Mucosa of stomach (tissue), 1 donor: ENCODE data around the gene KCNG1.

Experiments
- H3K27me3 ChIP-seq: one replicate; pipeline ENCODE4 v1.7.0; 2013; ENCODE audit warnings: mild to moderate bottlenecking, low read length; ENCODE audit not compliant: control insufficient read depth, insufficient read depth
- H3K36me3 ChIP-seq: one replicate; pipeline ENCODE4 v1.7.0; 2013; ENCODE audit warnings: low read length; ENCODE audit not compliant: control insufficient read depth, insufficient read depth
- H3K4me1 ChIP-seq: one replicate; pipeline ENCODE4 v1.7.0; 2013; ENCODE audit warnings: mild to moderate bottlenecking, low read length; ENCODE audit not compliant: control insufficient read depth, insufficient read depth
- H3K4me3 ChIP-seq: one replicate; pipeline ENCODE4 v1.7.0; 2013; ENCODE audit warnings: low read length
- H3K9ac ChIP-seq: one replicate; pipeline ENCODE4 v1.7.0; 2013; ENCODE audit warnings: mild to moderate bottlenecking, low read length, moderate library complexity
- H3K9me3 ChIP-seq: one replicate; pipeline ENCODE4 v1.7.0; 2013; ENCODE audit warnings: mild to moderate bottlenecking, low read length, moderate library complexity; ENCODE audit not compliant: control insufficient read depth
- donor health status: Pancreatic carcinoma.

KCNG1 gene

DNA sequence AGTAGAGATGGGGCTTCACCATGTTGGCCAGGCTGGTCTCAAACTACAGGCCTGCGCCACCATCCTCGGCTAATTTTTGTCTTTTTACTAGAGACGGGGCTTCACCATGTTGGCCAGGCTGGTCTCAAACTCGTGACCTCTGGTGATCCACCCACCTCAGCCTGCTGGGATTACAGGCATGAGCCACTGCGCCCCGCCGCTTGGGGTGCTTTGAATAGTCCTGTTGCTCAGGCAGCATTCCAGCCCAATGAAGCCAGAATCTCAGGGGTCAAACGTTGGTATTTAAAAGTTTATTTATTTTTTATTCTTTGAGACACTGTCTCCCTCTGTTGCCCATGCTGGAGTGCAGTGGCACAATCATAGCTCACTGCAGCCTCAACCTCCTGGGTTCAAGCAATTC is 53.0 kb downstream of the KCNG1 start:
- H3K9me3 ChIP-seq: no peaks in the 10 kb centered on the region
- H3K4me1 ChIP-seq: no peaks in the 10 kb centered on the region
- H3K9ac ChIP-seq: no peak overlapping the region
- H3K27me3 ChIP-seq: no peaks in the 10 kb centered on the region
- no peaks in the 10 kb centered on the region for H3K36me3 ChIP-seq
- H3K4me3 ChIP-seq: no peak overlapping the region

DNA sequence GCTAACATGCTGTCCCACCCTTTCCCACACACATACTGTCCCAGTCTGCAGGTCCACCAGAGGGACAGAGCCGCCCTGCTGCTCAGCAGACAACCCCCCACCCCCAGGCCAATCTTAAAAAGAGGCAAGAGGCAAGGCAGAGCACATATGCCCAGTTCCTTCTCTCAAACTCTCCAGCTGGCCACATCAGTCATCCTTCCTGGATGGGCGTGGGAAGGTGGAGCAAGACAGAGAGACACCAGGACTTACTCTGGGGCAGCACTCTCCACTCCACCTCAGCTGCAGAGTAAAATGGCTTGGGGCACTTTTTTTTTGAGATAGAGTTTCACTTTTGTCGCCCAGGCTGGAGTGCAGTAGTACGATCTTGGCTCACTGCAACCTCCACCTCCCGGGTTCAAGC is 53.5 kb downstream of the KCNG1 start:
- Histone ChIP-seq H3K4me3 (no peak overlapping the region), H3K4me1 (no peaks in the 10 kb centered on the region), H3K9ac (no peak overlapping the region), H3K9me3 (no peaks in the 10 kb centered on the region), H3K27me3 (no peaks in the 10 kb centered on the region), H3K36me3 (no peaks in the 10 kb centered on the region)

DNA sequence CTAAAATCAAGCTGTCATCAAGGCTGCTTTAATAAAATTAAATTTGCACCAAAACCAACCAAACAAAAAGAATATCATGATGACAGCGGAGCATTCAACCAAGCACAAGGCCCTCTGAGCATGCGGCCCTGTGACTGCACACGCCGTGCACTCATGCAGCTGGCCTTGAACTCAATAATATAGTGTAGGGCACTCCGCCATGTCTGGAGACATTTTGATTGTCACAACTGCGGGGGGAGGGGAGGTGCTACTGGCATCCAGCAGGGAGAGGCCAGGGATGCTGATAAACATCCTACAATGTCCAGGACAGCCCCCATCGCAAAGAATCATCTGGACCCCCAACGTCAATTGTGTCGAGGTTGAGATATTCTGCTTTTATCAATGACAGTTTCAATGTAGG is 54.6 kb downstream of the KCNG1 start:
- Histone ChIP-seq H3K9me3 (no peaks in the 10 kb centered on the region), H3K4me3 (no peak overlapping the region), H3K4me1 (no peaks in the 10 kb centered on the region), H3K27me3 (no peaks in the 10 kb centered on the region), H3K36me3 (no peaks in the 10 kb centered on the region), H3K9ac (no peak overlapping the region)

DNA sequence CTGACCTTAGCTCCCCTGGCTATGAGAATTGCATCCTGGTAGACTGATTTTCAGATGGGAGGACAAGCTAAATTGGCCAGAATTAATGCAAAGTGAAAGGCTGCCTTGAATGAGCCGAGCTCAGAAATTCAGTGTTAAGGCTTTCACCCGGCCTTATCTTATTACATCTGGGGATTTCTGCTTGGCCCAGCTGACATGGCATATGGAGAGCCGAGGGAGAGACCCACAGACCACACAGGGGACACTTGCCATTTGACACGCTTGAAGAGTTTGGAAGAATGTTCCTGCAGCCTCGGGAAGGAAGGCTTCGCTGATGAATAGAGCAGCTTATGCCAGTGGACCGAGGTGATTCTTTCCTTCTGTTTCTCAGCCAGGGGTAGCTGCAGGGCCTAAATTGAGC is 55.3 kb downstream of the KCNG1 start:
- H3K36me3 ChIP-seq: no peaks in the 10 kb centered on the region
- H3K4me1 ChIP-seq: no peaks in the 10 kb centered on the region
- no peaks in the 10 kb centered on the region for H3K27me3 ChIP-seq

DNA sequence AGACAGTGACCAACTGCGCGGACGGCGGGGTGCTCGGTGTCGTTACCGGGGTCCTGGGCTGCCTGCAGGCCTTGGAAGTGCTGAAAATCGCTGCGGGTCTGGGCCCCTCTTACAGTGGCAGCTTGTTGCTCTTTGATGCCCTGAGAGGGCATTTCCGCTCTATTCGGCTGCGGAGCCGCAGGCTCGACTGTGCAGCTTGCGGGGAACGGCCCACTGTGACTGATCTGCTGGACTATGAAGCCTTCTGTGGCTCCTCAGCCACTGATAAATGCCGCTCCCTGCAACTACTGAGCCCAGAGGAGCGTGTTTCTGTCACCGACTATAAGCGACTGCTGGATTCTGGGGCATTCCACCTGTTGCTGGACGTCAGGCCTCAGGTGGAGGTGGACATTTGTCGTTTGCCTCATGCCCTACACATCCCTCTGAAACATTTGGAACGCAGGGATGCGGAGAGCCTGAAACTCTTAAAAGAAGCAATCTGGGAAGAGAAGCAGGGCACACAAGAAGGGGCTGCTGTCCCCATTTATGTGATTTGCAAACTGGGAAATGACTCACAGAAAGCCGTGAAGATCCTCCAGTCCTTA is 63.3 kb downstream of the KCNG1 start:
- Histone ChIP-seq H3K36me3 (no peaks in the 10 kb centered on the region), H3K27me3 (no peaks in the 10 kb centered on the region), H3K9ac (peak overlapping the region; percentile 77), H3K9me3 (no peaks in the 10 kb centered on the region), H3K4me3 (peak overlapping the region; percentile 31), H3K4me1 (peaks cover 13% of the 10 kb centered on the region)

More for the DNA sequence above, 55.3 kb downstream of the KCNG1 start:
- Histone ChIP-seq H3K9me3 (no peaks in the 10 kb centered on the region), H3K4me3 (no peak overlapping the region), H3K9ac (no peak overlapping the region)

DNA sequence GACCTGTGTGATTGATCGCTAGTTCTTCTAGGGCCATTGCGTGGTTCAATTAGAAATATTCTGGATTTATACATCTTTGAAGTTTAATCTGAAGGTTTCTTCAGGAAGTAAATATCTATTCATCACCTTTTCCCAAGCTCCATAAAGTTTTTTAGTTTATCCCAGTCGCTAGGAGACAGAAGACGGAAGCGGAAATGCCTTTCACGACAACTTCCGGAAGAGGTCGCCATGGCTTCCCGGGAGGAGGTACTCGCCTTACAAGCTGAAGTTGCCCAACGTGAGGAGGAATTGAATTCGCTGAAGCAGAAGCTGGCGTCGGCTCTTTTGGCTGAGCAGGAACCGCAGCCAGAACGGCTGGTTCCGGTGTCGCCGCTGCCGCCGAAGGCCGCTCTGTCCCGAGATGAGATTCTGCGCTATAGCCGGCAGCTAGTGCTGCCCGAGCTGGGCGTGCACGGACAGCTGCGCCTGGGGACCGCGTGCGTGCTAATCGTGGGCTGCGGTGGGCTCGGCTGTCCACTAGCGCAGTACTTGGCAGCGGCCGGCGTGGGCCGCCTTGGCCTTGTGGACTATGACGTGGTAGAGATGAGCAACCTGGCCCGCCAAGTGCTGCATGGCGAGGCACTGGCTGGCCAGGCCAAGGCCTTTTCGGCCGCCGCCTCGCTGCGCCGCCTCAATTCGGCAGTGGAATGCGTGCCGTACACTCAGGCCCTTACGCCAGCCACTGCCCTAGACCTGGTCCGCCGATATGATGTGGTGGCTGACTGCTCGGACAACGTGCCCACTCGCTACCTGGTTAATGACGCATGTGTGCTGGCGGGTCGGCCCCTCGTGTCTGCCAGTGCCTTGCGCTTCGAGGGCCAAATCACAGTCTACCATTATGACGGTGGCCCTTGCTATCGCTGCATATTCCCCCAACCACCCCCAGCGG is 64.0 kb downstream of the KCNG1 start, which contains the start of gene MOCS3:
TSS of gene MOCS3 (plus strand) at position 204 of the 928 bp plus-strand sequence. CDS start at position 229, 25 bp downstream.
- H3K4me1 ChIP-seq: peaks cover 13% of the 10 kb centered on the region
- peak within 1 kb of the TSS; percentile 31 for H3K4me3 ChIP-seq
- peak within 1 kb of the TSS; percentile 77 for H3K9ac ChIP-seq
- H3K36me3 ChIP-seq: no peaks in the 10 kb centered on the region
- no peaks in the 10 kb centered on the region for H3K9me3 ChIP-seq
- H3K27me3 ChIP-seq: no peaks in the 10 kb centered on the region

DNA sequence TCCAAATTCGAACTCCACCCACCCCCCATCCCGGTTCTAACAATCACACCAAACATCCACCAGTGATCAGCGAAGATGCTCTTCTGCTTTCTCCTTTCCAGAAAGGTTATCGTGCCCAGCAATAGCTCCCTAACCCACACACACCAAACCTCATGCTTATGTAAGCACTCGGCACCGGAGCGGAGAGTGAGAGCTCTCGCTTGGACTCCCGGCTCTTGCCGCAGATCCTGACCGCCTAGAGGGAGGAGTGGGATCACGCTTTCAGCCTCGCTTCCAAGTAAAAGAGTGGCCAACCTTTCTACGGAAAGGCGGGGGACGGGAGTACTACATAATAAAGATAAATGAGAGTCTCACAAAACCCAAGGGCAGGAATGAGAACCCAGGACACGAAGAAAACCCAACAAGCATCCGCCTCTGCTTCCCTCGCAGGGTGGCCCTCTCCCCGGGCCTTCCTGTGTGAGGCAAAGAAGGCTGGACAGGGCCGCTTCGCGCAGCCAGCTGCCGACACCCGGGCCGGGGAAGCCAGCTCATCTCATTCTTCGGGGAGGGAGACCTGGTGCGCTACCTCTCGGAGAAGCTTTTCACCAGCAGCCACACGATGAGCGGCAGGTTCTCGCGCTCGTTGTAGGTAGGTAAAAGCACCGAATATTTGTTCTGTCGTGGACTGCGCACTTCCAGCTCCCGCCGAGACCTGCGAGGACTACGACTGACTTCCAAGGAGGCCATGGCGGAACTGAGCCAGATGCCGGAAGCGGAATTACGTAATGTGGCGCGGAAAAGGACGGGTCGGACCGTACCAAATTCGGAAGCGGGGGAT is 64.9 kb downstream of the KCNG1 start, which contains the start of gene DPM1:
TSS of gene DPM1 (minus strand) at position 735 of the 817 bp plus-strand sequence. CDS start at position 726, 9 bp downstream.
- H3K36me3 ChIP-seq: no peaks in the 10 kb centered on the region
- no peaks in the 10 kb centered on the region for H3K9me3 ChIP-seq
- H3K27me3 ChIP-seq: no peaks in the 10 kb centered on the region
- H3K4me1 ChIP-seq: peaks cover 13% of the 10 kb centered on the region
- peak within 1 kb of the TSS; percentile 77 for H3K9ac ChIP-seq
- H3K4me3 ChIP-seq: peak within 1 kb of the TSS; percentile 31

DNA sequence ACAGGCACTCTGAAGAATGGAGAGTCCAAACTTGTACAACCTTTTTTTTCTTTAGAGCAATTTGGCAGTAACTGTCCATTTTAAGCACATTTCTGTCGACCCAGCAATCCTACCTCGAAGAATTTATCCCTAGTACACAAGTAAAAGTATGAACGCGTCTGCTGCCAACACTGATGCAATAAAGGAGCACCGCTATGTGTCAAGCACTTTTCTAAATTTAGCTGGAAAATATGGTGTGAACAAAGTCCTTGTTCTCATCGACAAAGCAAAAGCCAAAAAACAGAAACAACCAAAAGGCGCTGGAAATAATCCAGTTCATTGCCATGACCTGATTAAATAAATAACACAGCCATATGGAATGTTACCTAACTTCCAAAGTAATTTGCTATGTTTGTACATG is 65.6 kb downstream of the KCNG1 start:
- Histone ChIP-seq H3K9ac (peak overlapping the region; percentile 77), H3K36me3 (no peaks in the 10 kb centered on the region), H3K4me1 (peaks cover 13% of the 10 kb centered on the region), H3K27me3 (no peaks in the 10 kb centered on the region), H3K9me3 (no peaks in the 10 kb centered on the region), H3K4me3 (peak overlapping the region; percentile 31)

DNA sequence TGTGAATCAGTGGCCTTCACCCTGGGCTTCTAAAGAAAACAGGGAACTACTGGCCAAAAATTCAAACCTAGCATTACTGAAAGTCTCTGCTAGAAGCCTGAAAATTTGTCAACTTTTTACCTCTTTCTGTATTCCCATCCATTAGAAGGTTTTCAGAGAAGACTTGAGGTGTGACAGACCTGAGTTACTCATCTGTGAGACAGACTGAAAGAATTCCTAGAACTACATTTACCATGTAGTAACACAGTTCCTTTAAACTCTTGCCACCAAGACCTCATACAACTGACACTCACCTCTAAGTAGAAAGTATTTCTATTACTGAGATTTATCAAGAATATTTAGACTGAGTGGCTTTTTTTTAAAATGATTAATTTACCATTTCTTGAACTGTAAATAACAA is 69.1 kb downstream of the KCNG1 start:
- Histone ChIP-seq H3K9me3 (no peaks in the 10 kb centered on the region), H3K9ac (no peak overlapping the region), H3K36me3 (no peaks in the 10 kb centered on the region), H3K4me3 (no peak overlapping the region), H3K4me1 (peaks cover 3% of the 10 kb centered on the region), H3K27me3 (no peaks in the 10 kb centered on the region)
